Vagina (tissue), 2 donors: ENCODE data around the gene FCHSD2. TPM values are rescaled to one million over a fixed set of nuclear protein-coding genes. Genes with fewer than 3 reads are reported as not detected.

ENCODE experiments used
- DNase-seq, 2 donors: peaks; one replicate each; pipeline ENCODE4 v3.0.0-alpha.2; 2017; ENCODE audit errors: extremely low spot score in 2 of 2
- H3K27ac ChIP-seq: fragments of 200-600 bp; sonication (generic); one replicate; pipeline ENCODE4 v1.5.1; 2019
- H3K27me3 ChIP-seq: fragments of 200-600 bp; sonication (generic); one replicate; pipeline ENCODE4 v1.5.1; 2019
- H3K36me3 ChIP-seq, 2 donors: fragments of 200-600 bp; sonication (generic); one replicate each; pipeline ENCODE4 v1.5.1; 2017 to 2019
- H3K4me1 ChIP-seq: fragments of 200-600 bp; sonication (generic); one replicate; pipeline ENCODE4 v1.5.1; 2019
- H3K4me3 ChIP-seq, 2 donors: fragments of 200-600 bp; sonication (generic); 1 replicate in 1 of 2; 2 replicates in 1 of 2; pipeline ENCODE4 v1.5.1; 2016 to 2019
- H3K9me3 ChIP-seq: fragments of 200-600 bp; sonication (generic); one replicate; pipeline ENCODE4 v1.5.1; 2019
- POLR2A ChIP-seq, 2 donors: fragments of 450-650 bp; IDR thresholded peaks; one replicate each; pipeline ENCODE4 v1.6.1; 2017; ENCODE audit warnings: antibody characterized with exemption in 2 of 2, mild to moderate bottlenecking in 2 of 2, moderate library complexity in 2 of 2
- POLR2AphosphoS5 ChIP-seq, 2 donors: sonication (generic); formaldehyde crosslinking; IDR thresholded peaks; one replicate each; pipeline ENCODE4 v1.9.0; 2017; ENCODE audit warnings: antibody characterized with exemption in 2 of 2, mild to moderate bottlenecking in 2 of 2, low read depth in 1 of 2; ENCODE audit not compliant: insufficient read depth in 1 of 2
- intact Hi-C: fragments of 100-400 bp; cut with DNase I; formaldehyde crosslinking; loops from one replicate; pipeline ENCODE4 v1.15.1; 2023
- total RNA-seq: library from RNA; depleted of rRNA; stranded (reverse); fragments of >200 nt; gene quantifications from one replicate; pipeline ENCODE4 v1.2.3, GENCODE V29; 2016
- TF ChIP-seq, protein P1 (sequence below), 3 experiments: fragments of 450-650 bp in 2 of 3; fragments of 200-600 bp in 1 of 3; sonication (generic) in 1 of 3; IDR thresholded peaks; one replicate each; pipeline ENCODE4 v1.5.1; 2017 to 2019; ENCODE audit warnings: antibody characterized with exemption in 3 of 3, mild to moderate bottlenecking in 2 of 3, moderate library complexity in 2 of 3

The FCHSD2 gene
- total RNA-seq, 1 donor from 2014 or later: 15.7 TPM

GRCh38 chr11:72876147-72876546, 266.0 kb downstream of the FCHSD2 start:
- TF ChIP-seq, protein P1, sequence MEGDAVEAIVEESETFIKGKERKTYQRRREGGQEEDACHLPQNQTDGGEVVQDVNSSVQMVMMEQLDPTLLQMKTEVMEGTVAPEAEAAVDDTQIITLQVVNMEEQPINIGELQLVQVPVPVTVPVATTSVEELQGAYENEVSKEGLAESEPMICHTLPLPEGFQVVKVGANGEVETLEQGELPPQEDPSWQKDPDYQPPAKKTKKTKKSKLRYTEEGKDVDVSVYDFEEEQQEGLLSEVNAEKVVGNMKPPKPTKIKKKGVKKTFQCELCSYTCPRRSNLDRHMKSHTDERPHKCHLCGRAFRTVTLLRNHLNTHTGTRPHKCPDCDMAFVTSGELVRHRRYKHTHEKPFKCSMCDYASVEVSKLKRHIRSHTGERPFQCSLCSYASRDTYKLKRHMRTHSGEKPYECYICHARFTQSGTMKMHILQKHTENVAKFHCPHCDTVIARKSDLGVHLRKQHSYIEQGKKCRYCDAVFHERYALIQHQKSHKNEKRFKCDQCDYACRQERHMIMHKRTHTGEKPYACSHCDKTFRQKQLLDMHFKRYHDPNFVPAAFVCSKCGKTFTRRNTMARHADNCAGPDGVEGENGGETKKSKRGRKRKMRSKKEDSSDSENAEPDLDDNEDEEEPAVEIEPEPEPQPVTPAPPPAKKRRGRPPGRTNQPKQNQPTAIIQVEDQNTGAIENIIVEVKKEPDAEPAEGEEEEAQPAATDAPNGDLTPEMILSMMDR (IDR thresholded peaks at IDR 0.05): no peak
- TF ChIP-seq POLR2AphosphoS5 (IDR thresholded peaks at IDR 0.05; ENCODE audit: insufficient read depth in 1 of 2, low read depth in 1 of 2) (no peak), POLR2A (IDR thresholded peaks at IDR 0.05) (no peak)
- intact Hi-C loops: loop anchor here (5.0 kb wide), 1 partner anchor 536 kb away; no protein-coding TSS in a partner anchor
- no peak for DNase-seq

DNA sequence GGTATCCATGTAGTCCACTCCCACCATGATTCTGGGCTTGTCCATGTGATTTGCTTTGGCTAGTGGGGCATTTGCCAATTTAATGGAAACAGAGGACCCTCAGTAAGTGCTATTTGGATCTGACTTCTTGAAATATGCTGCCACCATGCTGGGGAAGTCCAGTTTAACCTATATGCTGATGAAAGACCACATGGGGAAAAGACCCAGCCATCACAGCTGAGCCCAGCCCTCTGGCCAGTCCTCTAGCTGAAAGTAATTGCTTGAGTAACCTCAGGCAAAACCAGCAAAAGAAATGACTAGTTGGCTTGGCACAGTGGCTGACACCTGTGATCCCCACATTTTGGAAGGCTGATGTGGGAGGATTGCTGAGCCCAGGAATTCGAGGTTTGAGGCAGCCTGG, 266.4 kb downstream of the FCHSD2 start:
- intact Hi-C loops: loop anchor here (5.0 kb wide), 1 partner anchor 537 kb away; no protein-coding TSS in a partner anchor
- Histone ChIP-seq H3K27me3 (no peaks in the 10 kb centered on the region), H3K4me3 (no peak overlapping the region), H3K9me3 (no peaks in the 10 kb centered on the region), H3K4me1 (no peaks in the 10 kb centered on the region), H3K27ac (no peak overlapping the region), H3K36me3 (no peaks in the 10 kb centered on the region)
- DNase-seq: no peak
- TF ChIP-seq POLR2A (IDR thresholded peaks at IDR 0.05): no peak
- no peak for TF ChIP-seq POLR2AphosphoS5 (IDR thresholded peaks at IDR 0.05; ENCODE audit: insufficient read depth in 1 of 2, low read depth in 1 of 2)
- TF ChIP-seq, protein P1 (IDR thresholded peaks at IDR 0.05): no peak

More at GRCh38 chr11:72876147-72876546, 266.0 kb downstream of the FCHSD2 start:
- Histone ChIP-seq H3K9me3 (no peaks in the 10 kb centered on the region), H3K27me3 (no peaks in the 10 kb centered on the region), H3K4me1 (no peaks in the 10 kb centered on the region), H3K4me3 (no peak overlapping the region), H3K27ac (no peak overlapping the region), H3K36me3 (no peaks in the 10 kb centered on the region)

GRCh38 chr11:72872012-72872411, 270.1 kb downstream of the FCHSD2 start:
- intact Hi-C loops: no loop called here
- no peak for DNase-seq
- Histone ChIP-seq H3K36me3 (no peaks in the 10 kb centered on the region), H3K27me3 (no peaks in the 10 kb centered on the region), H3K4me3 (no peak overlapping the region), H3K27ac (no peak overlapping the region), H3K4me1 (no peaks in the 10 kb centered on the region), H3K9me3 (no peaks in the 10 kb centered on the region)
- TF ChIP-seq, protein P1 (IDR thresholded peaks at IDR 0.05): no peak
- TF ChIP-seq POLR2AphosphoS5 (IDR thresholded peaks at IDR 0.05; ENCODE audit: insufficient read depth in 1 of 2, low read depth in 1 of 2) (no peak), POLR2A (IDR thresholded peaks at IDR 0.05) (no peak)

DNA sequence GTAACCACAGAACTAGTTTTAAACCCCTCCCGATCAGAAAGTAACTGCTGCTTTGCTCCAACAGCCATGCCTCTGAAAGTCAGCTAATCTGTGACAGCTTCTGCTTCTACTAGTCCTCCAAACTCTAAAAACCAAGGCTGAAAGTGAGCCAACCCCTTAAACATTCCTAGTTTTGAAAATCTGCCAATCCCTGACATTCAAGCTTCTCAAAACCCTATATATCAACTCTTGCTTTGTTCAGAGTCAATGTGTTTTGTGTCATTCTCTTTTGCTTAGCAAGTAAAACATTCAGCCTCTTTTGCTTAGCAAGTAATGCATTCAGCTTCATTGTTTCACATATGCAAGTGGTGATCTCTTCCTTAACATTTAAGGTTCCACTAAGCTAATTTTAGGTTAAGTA, 271.0 kb downstream of the FCHSD2 start:
- Histone ChIP-seq H3K36me3 (no peaks in the 10 kb centered on the region), H3K27me3 (no peaks in the 10 kb centered on the region), H3K9me3 (no peaks in the 10 kb centered on the region), H3K4me1 (no peaks in the 10 kb centered on the region), H3K27ac (no peak overlapping the region), H3K4me3 (no peak overlapping the region)
- DNase-seq: no peak
- TF ChIP-seq POLR2A (IDR thresholded peaks at IDR 0.05) (no peak), POLR2AphosphoS5 (IDR thresholded peaks at IDR 0.05; ENCODE audit: insufficient read depth in 1 of 2, low read depth in 1 of 2) (no peak)
- TF ChIP-seq, protein P1 (IDR thresholded peaks at IDR 0.05): no peak
- intact Hi-C loops: no loop called here

GRCh38 chr11:72869831-72870230, 272.3 kb downstream of the FCHSD2 start:
- Histone ChIP-seq H3K27ac (no peak overlapping the region), H3K36me3 (no peaks in the 10 kb centered on the region), H3K9me3 (no peaks in the 10 kb centered on the region), H3K4me3 (no peak overlapping the region), H3K27me3 (no peaks in the 10 kb centered on the region), H3K4me1 (peaks cover 7% of the 10 kb centered on the region)
- intact Hi-C loops: no loop called here
- no peak for DNase-seq
- TF ChIP-seq, protein P1 (IDR thresholded peaks at IDR 0.05): no peak
- TF ChIP-seq POLR2AphosphoS5 (IDR thresholded peaks at IDR 0.05; ENCODE audit: insufficient read depth in 1 of 2, low read depth in 1 of 2) (no peak), POLR2A (IDR thresholded peaks at IDR 0.05) (no peak)
